Caco-2 (cell line): ENCODE results near the gene GRK2. TPM values are rescaled to one million over a fixed set of nuclear protein-coding genes. Genes with fewer than 3 reads are reported as not detected.

ENCODE experiments used
- BruUV-seq: library from RNA; stranded (reverse); fragments of 400-500 nt; replicated peaks from 2 replicates; lab custom pipeline; 2021; lab: Mats Ljungman, UMichigan
- CTCF ChIA-PET: fragments of 300-600 bp; sonication (Branson Sonifier 250); formaldehyde crosslinking; loops from one replicate; lab custom pipeline; 2022; ENCODE audit warnings: antibody characterized with exemption; lab: Charles Lee
- POLR2A ChIA-PET: fragments of 300-600 bp; sonication (Branson Sonifier 250); formaldehyde crosslinking; loops from one replicate; lab custom pipeline; 2022; ENCODE audit warnings: antibody characterized with exemption; lab: Charles Lee
- DNase-seq, 2 experiments: peaks; one replicate each; pipeline versions ENCODE4 v3.0.0 to v3.0.0-alpha.2; 2020 to 2022
- H3K27me3 ChIP-seq: replicated peaks from 2 replicates; pipeline ENCODE4 v1.6.0; 2011; ENCODE audit warnings: low read length; ENCODE audit not compliant: control insufficient read depth, insufficient read depth
- H3K36me3 ChIP-seq: 2 replicates; pipeline ENCODE4 v1.5.1; 2011; ENCODE audit warnings: low read length; ENCODE audit not compliant: control insufficient read depth, insufficient read depth
- H3K4me1 ChIP-seq: fragments of 250-450 bp; sonication (Bioruptor Pico); 2 replicates; pipeline ENCODE4 v1.5.1; 2020; ENCODE audit warnings: mild to moderate bottlenecking
- H3K4me3 ChIP-seq: 2 replicates; pipeline ENCODE4 v1.5.1; 2011; ENCODE audit warnings: low read depth, mild to moderate bottlenecking, control low read depth, low read length
- H3K9me3 ChIP-seq: fragments of 250-450 bp; sonication (Bioruptor Pico); 2 replicates; pipeline ENCODE4 v1.5.1; 2020; ENCODE audit warnings: mild to moderate bottlenecking, moderate library complexity
- H3K27ac Mint-ChIP-seq: one replicate; pipeline ENCODE4 v1.8.0; 2022; ENCODE audit warnings: mixed read lengths; ENCODE audit not compliant: unreplicated experiment
- H3K27me3 Mint-ChIP-seq: one replicate; pipeline ENCODE4 v1.8.0; 2022; ENCODE audit warnings: mixed read lengths; ENCODE audit not compliant: insufficient read depth, unreplicated experiment
- H3K36me3 Mint-ChIP-seq: one replicate; pipeline ENCODE4 v1.8.0; 2022; ENCODE audit warnings: mild to moderate bottlenecking, mixed read lengths; ENCODE audit not compliant: insufficient read depth, unreplicated experiment
- H3K4me1 Mint-ChIP-seq: one replicate; pipeline ENCODE4 v1.8.0; 2022; ENCODE audit warnings: low read depth, mixed read lengths; ENCODE audit not compliant: unreplicated experiment
- H3K4me3 Mint-ChIP-seq: one replicate; pipeline ENCODE4 v1.8.0; 2022; ENCODE audit warnings: mild to moderate bottlenecking, moderate library complexity, mixed read lengths; ENCODE audit not compliant: unreplicated experiment
- H3K9me3 Mint-ChIP-seq: one replicate; pipeline ENCODE4 v1.8.0; 2022; ENCODE audit warnings: mixed read lengths; ENCODE audit not compliant: unreplicated experiment
- CTCF ChIP-seq, 2 experiments: fragments of 200-600 bp in 1 of 2; IDR thresholded peaks; 1 replicate in 1 of 2; 2 replicates in 1 of 2; pipeline versions ENCODE4 v1.5.1 to v1.8.0; 2011 to 2022; ENCODE audit warnings: antibody characterized with exemption in 1 of 2, control low read depth in 1 of 2, inconsistent platforms in 1 of 2, low read depth in 1 of 2, low read length in 1 of 2, mild to moderate bottlenecking in 1 of 2, moderate library complexity in 1 of 2; ENCODE audit not compliant: insufficient read depth in 1 of 2, severe bottlenecking in 1 of 2, unreplicated experiment in 1 of 2
- intact Hi-C: fragments of 100-400 bp; cut with micrococcal nuclease; formaldehyde crosslinking; loops from one replicate; pipeline ENCODE4 v1.10.0; 2022; ENCODE audit not compliant: unreplicated experiment
- total RNA-seq: library from RNA; stranded (reverse); gene quantifications from 2 replicates; pipeline ENCODE4 v1.2.3, GENCODE V29; 2022

GRK2 gene
- total RNA-seq, 1 experiment from 2014 or later = 120 TPM

- intact Hi-C loops = no loop called here
- no peak overlapping the region for H3K4me3 Mint-ChIP-seq
- POLR2A ChIA-PET = no interaction called here
- H3K4me1 Mint-ChIP-seq = peaks cover 6% of the 10 kb centered on the region
- H3K36me3 Mint-ChIP-seq = peaks cover 91% of the 10 kb centered on the region
- no peak overlapping the region for H3K4me3 ChIP-seq
- no peak overlapping the region for H3K27ac Mint-ChIP-seq
- no peak for DNase-seq
- TF ChIP-seq CTCF (IDR thresholded peaks at IDR 0.05; ENCODE audit: insufficient read depth in 1 of 2, low read depth in 1 of 2, low read length in 1 of 2, severe bottlenecking in 1 of 2, unreplicated experiment in 1 of 2) = no peak
- CTCF ChIA-PET = interaction anchor here (0.6 kb wide), 1 partner anchor 11 kb away, joined by 3 read pairs; the partner anchor contains the start of gene ANKRD13D
- no TSS peak for BruUV-seq
- peaks cover 18% of the 10 kb centered on the region for H3K9me3 Mint-ChIP-seq
- H3K27me3 ChIP-seq = no peaks in the 10 kb centered on the region
- H3K4me1 ChIP-seq = peaks cover 19% of the 10 kb centered on the region
- H3K9me3 ChIP-seq = peaks cover 11% of the 10 kb centered on the region
- peaks cover 7% of the 10 kb centered on the region for H3K36me3 ChIP-seq
- H3K27me3 Mint-ChIP-seq = no peaks in the 10 kb centered on the region
Measured at GRCh38 chr11:67300256-67300755, 34.0 kb downstream of the GRK2 start.

- POLR2A ChIA-PET = no interaction called here
- Mint-ChIP-seq H3K27ac (no peak overlapping the region), H3K4me1 (peaks cover 6% of the 10 kb centered on the region), H3K9me3 (peaks cover 16% of the 10 kb centered on the region), H3K27me3 (no peaks in the 10 kb centered on the region), H3K4me3 (no peak overlapping the region), H3K36me3 (peaks cover 92% of the 10 kb centered on the region)
- peaks cover 23% of the 10 kb centered on the region for H3K4me1 ChIP-seq
- peaks cover 7% of the 10 kb centered on the region for H3K36me3 ChIP-seq
- H3K27me3 ChIP-seq = no peaks in the 10 kb centered on the region
- no peak for TF ChIP-seq CTCF (IDR thresholded peaks at IDR 0.05; ENCODE audit: insufficient read depth in 1 of 2, low read depth in 1 of 2, low read length in 1 of 2, severe bottlenecking in 1 of 2, unreplicated experiment in 1 of 2)
- no peak overlapping the region for H3K4me3 ChIP-seq
- peaks cover 6% of the 10 kb centered on the region for H3K9me3 ChIP-seq
- BruUV-seq = no TSS peak
- CTCF ChIA-PET = interaction anchor here (0.6 kb wide), 1 partner anchor 12 kb away, joined by 3 read pairs; the partner anchor contains the start of gene ANKRD13D
- intact Hi-C loops = no loop called here
- DNase-seq = peak in 1 of 2 experiments; percentile 42
Measured at GRCh38 chr11:67300756-67301312, 34.6 kb downstream of the GRK2 start.

- peaks cover 86% of the 10 kb centered on the region for H3K36me3 Mint-ChIP-seq
- no peak for DNase-seq
- CTCF ChIA-PET = no interaction called here
- Histone ChIP-seq H3K36me3 (peaks cover 7% of the 10 kb centered on the region), H3K4me1 (peaks cover 23% of the 10 kb centered on the region), H3K27me3 (no peaks in the 10 kb centered on the region), H3K9me3 (0 out of 2 replicates have a peak, but pooled peaks cover 3% of the 10 kb centered on the region), H3K4me3 (no peak overlapping the region)
- intact Hi-C loops = no loop called here
- no peak for TF ChIP-seq CTCF (IDR thresholded peaks at IDR 0.05; ENCODE audit: insufficient read depth in 1 of 2, low read depth in 1 of 2, low read length in 1 of 2, severe bottlenecking in 1 of 2, unreplicated experiment in 1 of 2)
- POLR2A ChIA-PET = no interaction called here
- no TSS peak for BruUV-seq
- H3K27ac Mint-ChIP-seq = no peak overlapping the region
- H3K4me1 Mint-ChIP-seq = peaks cover 6% of the 10 kb centered on the region
- H3K27me3 Mint-ChIP-seq = no peaks in the 10 kb centered on the region
- H3K9me3 Mint-ChIP-seq = peaks cover 10% of the 10 kb centered on the region
- no peak overlapping the region for H3K4me3 Mint-ChIP-seq
Measured at GRCh38 chr11:67301313-67301921, 35.1 kb downstream of the GRK2 start.
